HepG2 (cell line): ENCODE data around the gene KIAA0232.

ENCODE experiments used
- HNRNPH1 ChIP-seq: fragments of 200-400 bp; formaldehyde crosslinking; optimal IDR thresholded peaks from 2 replicates; pipeline ENCODE3; 2017; ENCODE audit warnings: mild to moderate bottlenecking, low read depth, low read length
- HOXA3 ChIP-seq: sonication (generic); formaldehyde crosslinking; IDR thresholded peaks from 2 replicates; pipeline ENCODE4 v1.5.0; 2020; ENCODE audit warnings: missing genetic modification reagents

DNA sequence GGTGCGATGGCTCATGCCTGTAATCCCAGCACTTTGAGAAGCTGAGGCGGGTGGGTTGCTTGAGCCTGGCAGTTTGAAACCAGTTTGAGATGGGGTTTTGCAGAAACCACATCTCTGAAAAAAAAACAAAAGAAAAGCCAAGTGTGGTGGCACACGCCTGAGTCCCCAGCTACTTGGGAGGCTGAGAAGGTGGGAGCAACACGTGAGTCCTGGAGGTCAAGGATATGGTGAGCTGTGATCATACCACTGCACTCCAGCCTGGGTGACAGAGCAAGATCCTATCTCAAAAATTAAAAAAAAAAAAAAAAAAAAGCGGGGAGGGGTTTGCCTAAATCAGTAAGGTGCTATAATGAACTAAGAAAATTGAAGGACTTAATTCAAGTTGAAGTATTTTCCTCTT is 68.9 kb downstream of the KIAA0232 start:
- TF ChIP-seq HNRNPH1 (no peak), HOXA3 (CRISPR knock-in tag) (no peak)
